Measurements from ENCODE around the gene PATJ. TPM values are rescaled to one million over a fixed set of nuclear protein-coding genes. Genes with fewer than 3 reads are reported as not detected.

PATJ gene
- polyA plus RNA-seq, 4 donors = 11.5 to 41.5 (median 16.2) TPM

- H3K27ac ChIP-seq (ENCODE audit: low read depth in 1 of 3, low read length in 2 of 3) = no peak overlapping the region
- peaks cover 0 to 17% (median 9%) of the 10 kb centered on the region in 3 donors for H3K36me3 ChIP-seq (ENCODE audit: control insufficient read depth in 3 of 3, insufficient read depth in 2 of 3, low read depth in 1 of 3, low read length in 3 of 3)
- no peaks in the 10 kb centered on the region for H3K27me3 ChIP-seq (ENCODE audit: control insufficient read depth in 3 of 3, insufficient read depth in 3 of 3, low read length in 3 of 3)
- 93 to 100% (median 97%) methylated on average over 1 of the region's 1 CpG for WGBS, 3 donors
- no peak overlapping the region for H3K4me3 ChIP-seq (ENCODE audit: low read depth in 1 of 3, low read length in 3 of 3)
- no peaks in the 10 kb centered on the region for H3K9me3 ChIP-seq (ENCODE audit: control insufficient read depth in 2 of 2, insufficient read depth in 1 of 2, low read depth in 1 of 2, low read length in 1 of 2)
- no peaks in the 10 kb centered on the region for H3K4me1 ChIP-seq (ENCODE audit: control insufficient read depth in 3 of 3, insufficient read depth in 2 of 3, low read depth in 1 of 3, low read length in 2 of 3)
- no peak for DNase-seq
- no peak for FAIRE-seq
These were observed 368.8 kb downstream of the PATJ start for GRCh38 chr1:62111084-62111483.

- Histone ChIP-seq H3K36me3 (ENCODE audit: control insufficient read depth in 3 of 3, insufficient read depth in 2 of 3, low read depth in 1 of 3, low read length in 3 of 3) (peaks cover 0 to 20% (median 11%) of the 10 kb centered on the region in 3 donors), H3K27ac (ENCODE audit: low read depth in 1 of 3, low read length in 2 of 3) (no peak overlapping the region), H3K27me3 (ENCODE audit: control insufficient read depth in 3 of 3, insufficient read depth in 3 of 3, low read length in 3 of 3) (no peaks in the 10 kb centered on the region), H3K4me3 (ENCODE audit: low read depth in 1 of 3, low read length in 3 of 3) (no peak overlapping the region), H3K9me3 (ENCODE audit: control insufficient read depth in 2 of 2, insufficient read depth in 1 of 2, low read depth in 1 of 2, low read length in 1 of 2) (no peaks in the 10 kb centered on the region), H3K4me1 (ENCODE audit: control insufficient read depth in 3 of 3, insufficient read depth in 2 of 3, low read depth in 1 of 3, low read length in 2 of 3) (no peaks in the 10 kb centered on the region)
- DNase-seq = no peak
- FAIRE-seq = no peak
These were observed 371.2 kb downstream of the PATJ start for GRCh38 chr1:62113507-62113906.

- H3K27ac ChIP-seq (ENCODE audit: low read depth in 1 of 3, low read length in 2 of 3) = no peak overlapping the region
- H3K36me3 ChIP-seq (ENCODE audit: control insufficient read depth in 3 of 3, insufficient read depth in 2 of 3, low read depth in 1 of 3, low read length in 3 of 3) = peaks cover 0 to 22% (median 7%) of the 10 kb centered on the region in 3 donors
- H3K4me1 ChIP-seq (ENCODE audit: control insufficient read depth in 3 of 3, insufficient read depth in 2 of 3, low read depth in 1 of 3, low read length in 2 of 3) = no peaks in the 10 kb centered on the region
- DNase-seq (no peak), FAIRE-seq (no peak)
- no peaks in the 10 kb centered on the region for H3K9me3 ChIP-seq (ENCODE audit: control insufficient read depth in 2 of 2, insufficient read depth in 1 of 2, low read depth in 1 of 2, low read length in 1 of 2)
- WGBS, 3 donors = 79 to 95% (median 94%) methylated on average over 6 of the region's 6 CpGs
- H3K4me3 ChIP-seq (ENCODE audit: low read depth in 1 of 3, low read length in 3 of 3) = no peak overlapping the region
- no peaks in the 10 kb centered on the region for H3K27me3 ChIP-seq (ENCODE audit: control insufficient read depth in 3 of 3, insufficient read depth in 3 of 3, low read length in 3 of 3)
These were observed 374.9 kb downstream of the PATJ start for GRCh38 chr1:62117018-62117750.

- DNase-seq = no peak
- FAIRE-seq = no peak
- peaks cover 1 to 18% (median 3%) of the 10 kb centered on the region in 3 donors for H3K36me3 ChIP-seq (ENCODE audit: control insufficient read depth in 3 of 3, insufficient read depth in 2 of 3, low read depth in 1 of 3, low read length in 3 of 3)
- WGBS, 3 donors = 86 to 96% (median 92%) methylated on average over 5 of the region's 5 CpGs
- H3K27me3 ChIP-seq (ENCODE audit: control insufficient read depth in 3 of 3, insufficient read depth in 3 of 3, low read length in 3 of 3) = no peaks in the 10 kb centered on the region
- no peak overlapping the region for H3K27ac ChIP-seq (ENCODE audit: low read depth in 1 of 3, low read length in 2 of 3)
- no peaks in the 10 kb centered on the region for H3K4me1 ChIP-seq (ENCODE audit: control insufficient read depth in 3 of 3, insufficient read depth in 2 of 3, low read depth in 1 of 3, low read length in 2 of 3)
- no peak overlapping the region for H3K4me3 ChIP-seq (ENCODE audit: low read depth in 1 of 3, low read length in 3 of 3)
- H3K9me3 ChIP-seq (ENCODE audit: control insufficient read depth in 2 of 2, insufficient read depth in 1 of 2, low read depth in 1 of 2, low read length in 1 of 2) = no peaks in the 10 kb centered on the region
These were observed 384.5 kb downstream of the PATJ start for GRCh38 chr1:62126579-62127290.

- Histone ChIP-seq H3K27me3 (ENCODE audit: control insufficient read depth in 3 of 3, insufficient read depth in 3 of 3, low read length in 3 of 3) (no peaks in the 10 kb centered on the region), H3K36me3 (ENCODE audit: control insufficient read depth in 3 of 3, insufficient read depth in 2 of 3, low read depth in 1 of 3, low read length in 3 of 3) (peaks cover 1 to 27% (median 3%) of the 10 kb centered on the region in 3 donors), H3K4me1 (ENCODE audit: control insufficient read depth in 3 of 3, insufficient read depth in 2 of 3, low read depth in 1 of 3, low read length in 2 of 3) (no peaks in the 10 kb centered on the region), H3K9me3 (ENCODE audit: control insufficient read depth in 2 of 2, insufficient read depth in 1 of 2, low read depth in 1 of 2, low read length in 1 of 2) (no peaks in the 10 kb centered on the region), H3K4me3 (ENCODE audit: low read depth in 1 of 3, low read length in 3 of 3) (no peak overlapping the region), H3K27ac (ENCODE audit: low read depth in 1 of 3, low read length in 2 of 3) (no peak overlapping the region)
- 92 to 94% (median 92%) methylated on average over 14 of the region's 14 CpGs for whole genome bisulfite sequencing, 3 donors
- no peak for DNase-seq
- FAIRE-seq = no peak
These were observed 386.5 kb downstream of the PATJ start for GRCh38 chr1:62128745-62129144.

GRCh38 chr1:62131093-62131725 lies 388.9 kb downstream of the PATJ start:
- Histone ChIP-seq H3K27ac (ENCODE audit: low read depth in 1 of 3, low read length in 2 of 3) (no peak overlapping the region), H3K4me1 (ENCODE audit: control insufficient read depth in 3 of 3, insufficient read depth in 2 of 3, low read depth in 1 of 3, low read length in 2 of 3) (no peaks in the 10 kb centered on the region), H3K9me3 (ENCODE audit: control insufficient read depth in 2 of 2, insufficient read depth in 1 of 2, low read depth in 1 of 2, low read length in 1 of 2) (no peaks in the 10 kb centered on the region), H3K36me3 (ENCODE audit: control insufficient read depth in 3 of 3, insufficient read depth in 2 of 3, low read depth in 1 of 3, low read length in 3 of 3) (peaks cover 0 to 26% (median 3%) of the 10 kb centered on the region in 3 donors), H3K27me3 (ENCODE audit: control insufficient read depth in 3 of 3, insufficient read depth in 3 of 3, low read length in 3 of 3) (no peaks in the 10 kb centered on the region), H3K4me3 (ENCODE audit: low read depth in 1 of 3, low read length in 3 of 3) (no peak overlapping the region)
- no peak for FAIRE-seq
- peak; percentile 35 to 51 for DNase-seq
- 74 to 76% (median 75%) methylated on average over 6 of the region's 6 CpGs for WGBS, 3 donors

GRCh38 chr1:62138029-62138428 lies 395.7 kb downstream of the PATJ start:
- Histone ChIP-seq H3K27me3 (ENCODE audit: control insufficient read depth in 3 of 3, insufficient read depth in 3 of 3, low read length in 3 of 3) (no peaks in the 10 kb centered on the region), H3K4me3 (ENCODE audit: low read depth in 1 of 3, low read length in 3 of 3) (no peak overlapping the region), H3K27ac (ENCODE audit: low read depth in 1 of 3, low read length in 2 of 3) (no peak overlapping the region), H3K4me1 (ENCODE audit: control insufficient read depth in 3 of 3, insufficient read depth in 2 of 3, low read depth in 1 of 3, low read length in 2 of 3) (no peaks in the 10 kb centered on the region), H3K9me3 (ENCODE audit: control insufficient read depth in 2 of 2, insufficient read depth in 1 of 2, low read depth in 1 of 2, low read length in 1 of 2) (no peaks in the 10 kb centered on the region), H3K36me3 (ENCODE audit: control insufficient read depth in 3 of 3, insufficient read depth in 2 of 3, low read depth in 1 of 3, low read length in 3 of 3) (peaks cover 0 to 20% (median 4%) of the 10 kb centered on the region in 3 donors)
- DNase-seq (no peak), FAIRE-seq (no peak)
- 77 to 79% (median 77%) methylated on average over 3 of the region's 3 CpGs for WGBS, 3 donors

- H3K36me3 ChIP-seq (ENCODE audit: control insufficient read depth in 3 of 3, insufficient read depth in 2 of 3, low read depth in 1 of 3, low read length in 3 of 3) = peaks cover 0 to 23% (median 4%) of the 10 kb centered on the region in 3 donors
- no peaks in the 10 kb centered on the region for H3K4me1 ChIP-seq (ENCODE audit: control insufficient read depth in 3 of 3, insufficient read depth in 2 of 3, low read depth in 1 of 3, low read length in 2 of 3)
- no peak overlapping the region for H3K27ac ChIP-seq (ENCODE audit: low read depth in 1 of 3, low read length in 2 of 3)
- no peaks in the 10 kb centered on the region for H3K9me3 ChIP-seq (ENCODE audit: control insufficient read depth in 2 of 2, insufficient read depth in 1 of 2, low read depth in 1 of 2, low read length in 1 of 2)
- FAIRE-seq (no peak), DNase-seq (no peak)
- H3K4me3 ChIP-seq (ENCODE audit: low read depth in 1 of 3, low read length in 3 of 3) = no peak overlapping the region
- WGBS, 3 donors = 87 to 100% (median 100%) methylated on average over 1 of the region's 1 CpG
- H3K27me3 ChIP-seq (ENCODE audit: control insufficient read depth in 3 of 3, insufficient read depth in 3 of 3, low read length in 3 of 3) = no peaks in the 10 kb centered on the region
These were observed 397.1 kb downstream of the PATJ start for GRCh38 chr1:62139410-62139809.
